ENCODE results near the gene LCP1. TPM values are rescaled to one million over a fixed set of nuclear protein-coding genes. Genes with fewer than 3 reads are reported as not detected.
A peak's percentile ranks its signal among the peaks of the same experiment; 100 is the strongest.
"Not testable (repeated sequence)": the region's sequence is repeated elsewhere in the genome, so short reads cannot be mapped to it uniquely, and the experiment has no call there.

LCP1 gene
- total RNA-seq, result 11.6 to 12.4 TPM (median 11.6 TPM) in 3 replicates

DNA sequence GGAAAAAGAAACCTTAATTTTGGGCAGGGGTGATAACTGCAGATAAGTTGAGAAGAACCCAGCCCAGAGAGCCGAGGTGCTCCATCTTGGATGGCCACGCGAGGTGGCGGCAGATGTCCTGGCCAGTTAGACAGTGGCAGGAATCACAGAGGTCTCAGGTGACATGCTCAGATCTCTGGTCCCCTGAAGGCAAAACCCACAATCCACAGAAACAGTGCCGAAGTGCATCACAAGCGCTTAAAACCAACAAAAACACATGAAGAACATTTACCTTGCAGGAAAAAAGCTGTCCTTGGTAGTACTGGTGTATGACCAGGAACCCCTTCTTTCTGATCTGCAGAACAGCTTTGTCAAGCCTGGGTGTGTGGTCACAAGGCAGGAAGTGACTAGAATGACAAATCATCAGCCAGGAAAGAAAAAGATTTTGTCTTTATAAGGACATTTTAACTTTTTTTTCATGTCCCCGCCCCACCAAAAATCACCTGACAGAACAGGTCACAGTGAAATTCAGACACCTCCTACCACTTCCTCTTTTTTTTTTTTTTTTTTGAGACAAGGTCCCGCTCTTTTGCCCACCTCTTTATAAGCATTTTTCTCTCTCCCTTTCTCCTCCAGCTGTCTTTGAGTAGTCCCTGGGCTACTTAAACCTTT, at the start of gene LCP1:
Gene LCP1, minus strand, starts transcription at position 338 of the 651 bp plus-strand sequence. CDS start 22,515 bp downstream, outside the sequence.
- H3K4me1 Mint-ChIP-seq, result peaks cover 42% of the 10 kb centered on the region
- no peak for DNase-seq (ENCODE audit: low spot score in 2 of 2, unreplicated experiment in 2 of 2)
- H3K27me3 Mint-ChIP-seq (ENCODE audit: low read depth), result no peaks in the 10 kb centered on the region
- H3K9me3 Mint-ChIP-seq, result no peaks in the 10 kb centered on the region
- peak within 1 kb of the TSS; percentile 50 for H3K4me3 Mint-ChIP-seq
- no peak within 1 kb of the TSS for H3K27ac Mint-ChIP-seq
- H3K36me3 Mint-ChIP-seq, result no peaks in the 10 kb centered on the region
- no peak for TF ChIP-seq CTCF (IDR thresholded peaks at IDR 0.05; ENCODE audit: unreplicated experiment)

DNA sequence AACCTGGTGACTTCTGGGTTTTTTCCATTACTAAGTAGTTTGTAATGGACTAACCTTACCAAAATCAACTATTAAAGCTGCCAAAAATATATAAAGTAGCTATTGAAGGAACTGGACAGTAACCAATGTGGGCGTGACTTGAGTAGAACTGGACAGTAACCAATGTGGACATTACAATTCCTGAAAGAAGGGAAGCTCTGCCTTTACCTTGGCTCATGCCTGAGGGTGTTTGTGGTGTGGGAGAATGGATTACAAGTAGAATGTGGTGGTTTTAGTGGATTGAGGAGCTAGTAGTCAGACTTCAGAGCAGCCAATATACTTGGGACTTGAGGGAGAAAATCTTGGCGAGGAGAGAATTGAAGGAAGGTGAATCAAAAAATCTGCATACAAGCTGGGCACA, 47.3 kb upstream of the LCP1 start:
- no peak overlapping the region for H3K4me3 Mint-ChIP-seq
- H3K9me3 Mint-ChIP-seq, result peaks cover 51% of the 10 kb centered on the region
- H3K36me3 Mint-ChIP-seq, result peaks cover 14% of the 10 kb centered on the region
- H3K27ac Mint-ChIP-seq, result no peak overlapping the region
- H3K4me1 Mint-ChIP-seq, result no peaks in the 10 kb centered on the region
- DNase-seq (ENCODE audit: low spot score in 2 of 2, unreplicated experiment in 2 of 2), result no peak
- no peak for TF ChIP-seq CTCF (IDR thresholded peaks at IDR 0.05; ENCODE audit: unreplicated experiment)
- H3K27me3 Mint-ChIP-seq (ENCODE audit: low read depth), result no peaks in the 10 kb centered on the region

DNA sequence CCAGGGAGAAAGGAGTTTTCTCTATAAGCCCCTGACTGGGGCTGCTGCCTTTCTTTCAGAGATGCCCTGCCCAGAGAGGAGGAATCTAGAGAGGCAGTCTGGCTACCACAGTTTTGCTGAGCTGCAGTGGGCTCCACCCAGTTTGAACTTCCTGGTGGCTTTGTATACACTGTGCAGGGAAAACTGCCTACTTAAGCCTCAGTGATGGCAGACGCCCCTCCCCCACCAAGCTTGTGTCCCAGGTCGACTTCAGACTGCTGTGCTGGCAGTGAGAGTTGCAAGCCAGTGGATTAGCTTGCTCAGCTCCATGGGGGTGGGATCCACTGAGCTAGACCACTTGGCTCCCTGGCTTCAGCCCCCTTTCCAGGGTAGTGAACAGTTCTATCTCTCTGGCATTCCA, 38.3 kb upstream of the LCP1 start:
- H3K36me3 Mint-ChIP-seq, result peaks cover 14% of the 10 kb centered on the region
- peaks cover 39% of the 10 kb centered on the region for H3K9me3 Mint-ChIP-seq
- H3K4me3 Mint-ChIP-seq; H3K27ac Mint-ChIP-seq; H3K27me3 Mint-ChIP-seq (ENCODE audit: low read depth); H3K4me1 Mint-ChIP-seq; DNase-seq (ENCODE audit: low spot score in 2 of 2, unreplicated experiment in 2 of 2): not testable (repeated sequence)

- H3K27ac Mint-ChIP-seq; DNase-seq (ENCODE audit: low spot score in 2 of 2, unreplicated experiment in 2 of 2); H3K36me3 Mint-ChIP-seq; H3K4me3 Mint-ChIP-seq; H3K27me3 Mint-ChIP-seq (ENCODE audit: low read depth): not testable (repeated sequence)
- H3K9me3 Mint-ChIP-seq, result peaks cover 15% of the 10 kb centered on the region
- H3K4me1 Mint-ChIP-seq, result peaks cover 19% of the 10 kb centered on the region
These were observed 32.8 kb upstream of the LCP1 start for GRCh38 chr13:46214741-46215140.

DNA sequence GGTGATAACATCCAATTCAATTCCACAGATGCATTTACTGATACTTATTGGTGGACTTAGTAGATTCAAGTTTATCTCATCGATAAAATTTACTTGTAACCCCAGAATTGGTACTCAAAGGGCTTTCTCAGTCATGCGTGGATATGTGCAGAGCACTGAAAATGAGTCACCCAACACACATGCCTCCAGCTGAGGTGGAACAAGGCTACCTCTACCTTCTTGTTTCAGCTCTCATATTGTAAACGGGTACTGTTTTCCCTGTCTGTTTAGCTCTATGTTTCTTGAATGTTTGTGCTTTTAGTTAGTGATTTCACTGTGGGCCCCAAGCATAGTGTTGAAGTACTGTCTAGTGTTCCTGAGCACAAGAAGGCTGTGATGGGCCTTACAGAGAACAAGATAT, 31.3 kb upstream of the LCP1 start:
- Mint-ChIP-seq H3K9me3 (peaks cover 9% of the 10 kb centered on the region), H3K4me3 (no peak overlapping the region), H3K4me1 (peaks cover 20% of the 10 kb centered on the region), H3K27me3 (ENCODE audit: low read depth) (no peaks in the 10 kb centered on the region), H3K36me3 (peaks cover 5% of the 10 kb centered on the region), H3K27ac (no peak overlapping the region)
- no peak for TF ChIP-seq CTCF (IDR thresholded peaks at IDR 0.05; ENCODE audit: unreplicated experiment)
- DNase-seq (ENCODE audit: low spot score in 2 of 2, unreplicated experiment in 2 of 2), result no peak

- Mint-ChIP-seq H3K36me3 (peaks cover 5% of the 10 kb centered on the region), H3K4me1 (peaks cover 30% of the 10 kb centered on the region), H3K9me3 (peaks cover 9% of the 10 kb centered on the region), H3K4me3 (peak within 1 kb of the TSS; percentile 79), H3K27ac (peak within 1 kb of the TSS; percentile 79), H3K27me3 (ENCODE audit: low read depth) (no peaks in the 10 kb centered on the region)
- DNase-seq (ENCODE audit: low spot score in 2 of 2, unreplicated experiment in 2 of 2), result peak; percentile 68 to 82
- no peak for TF ChIP-seq CTCF (IDR thresholded peaks at IDR 0.05; ENCODE audit: unreplicated experiment)
These were observed 29.7 kb upstream of the LCP1 start, which contains the start of gene LRRC63 for GRCh38 chr13:46211483-46212351. TSS of gene LRRC63 (plus strand) at chr13:46211928. CDS start at chr13:46213035, 1,107 bp downstream.
